Ascending aorta (tissue), 2 donors: ENCODE data around the gene AGAP1. TPM values are rescaled to one million over a fixed set of nuclear protein-coding genes. Genes with fewer than 3 reads are reported as not detected.
A peak's percentile ranks its signal among the peaks of the same experiment; 100 is the strongest.

Experiments used
- DNase-seq, 2 donors: peaks; one replicate each; pipeline ENCODE4 v3.0.0-alpha.2; 2019; ENCODE audit warnings: low spot score in 2 of 2
- H3K27ac ChIP-seq, 2 donors: fragments of 200-600 bp; sonication (generic); one replicate each; pipeline ENCODE4 v1.5.1; 2016 to 2017; ENCODE audit warnings: mild to moderate bottlenecking in 1 of 2
- H3K27me3 ChIP-seq: fragments of 200-600 bp; sonication (generic); one replicate; pipeline ENCODE4 v1.5.1; 2017
- H3K36me3 ChIP-seq, 2 donors: fragments of 200-600 bp; sonication (generic); one replicate each; pipeline ENCODE4 v1.5.1; 2016
- H3K4me1 ChIP-seq, 2 donors: fragments of 200-600 bp; sonication (generic); one replicate each; pipeline ENCODE4 v1.5.1; 2016 to 2017; ENCODE audit warnings: mild to moderate bottlenecking in 1 of 2
- H3K4me3 ChIP-seq, 2 donors: fragments of 200-600 bp; sonication (generic); one replicate each; pipeline ENCODE4 v1.5.1; 2016 to 2017; ENCODE audit warnings: mild to moderate bottlenecking in 1 of 2
- H3K9me3 ChIP-seq, 2 donors: fragments of 200-600 bp; sonication (generic); one replicate each; pipeline ENCODE4 v1.5.1; 2016
- CTCF ChIP-seq, 3 experiments: fragments of 200-600 bp in 2 of 3; fragments of 450-650 bp in 1 of 3; sonication (generic) in 2 of 3; IDR thresholded peaks; one replicate each; pipeline ENCODE4 v1.5.1; 2016 to 2019; ENCODE audit warnings: antibody characterized with exemption in 3 of 3, mild to moderate bottlenecking in 1 of 3, moderate library complexity in 1 of 3
- intact Hi-C: fragments of 100-400 bp; cut with DNase I; formaldehyde crosslinking; loops from one replicate; pipeline ENCODE4 v1.15.1; 2023
- total RNA-seq: library from RNA; depleted of rRNA; stranded (reverse); fragments of >200 nt; gene quantifications from one replicate; pipeline ENCODE4 v1.1.0, GENCODE V29; 2016

AGAP1 gene
- total RNA-seq, 1 donor from 2014 or later = 19.7 TPM

GRCh38 chr2:236167297-236168109 is 673.7 kb downstream of the AGAP1 start:
- intact Hi-C loops = no loop called here
- peaks cover 48% of the 10 kb centered on the region for H3K27me3 ChIP-seq
- H3K36me3 ChIP-seq = no peaks in the 10 kb centered on the region
- no peak overlapping the region for H3K27ac ChIP-seq
- TF ChIP-seq CTCF (IDR thresholded peaks at IDR 0.05) = no peak
- H3K4me1 ChIP-seq = peaks cover 22% of the 10 kb centered on the region in 2 donors
- H3K9me3 ChIP-seq = no peaks in the 10 kb centered on the region
- DNase-seq = no peak
- peak overlapping the region; percentile 58 to 65 for H3K4me3 ChIP-seq

- peak within 1 kb of the TSS; percentile 58 to 65 for H3K4me3 ChIP-seq
- H3K36me3 ChIP-seq = no peaks in the 10 kb centered on the region
- peaks cover 57% of the 10 kb centered on the region for H3K27me3 ChIP-seq
- no peak for TF ChIP-seq CTCF (IDR thresholded peaks at IDR 0.05)
- H3K4me1 ChIP-seq = peaks cover 22 to 26% of the 10 kb centered on the region in 2 donors
- DNase-seq = no peak
- no peaks in the 10 kb centered on the region for H3K9me3 ChIP-seq
- no peak within 1 kb of the TSS for H3K27ac ChIP-seq
- intact Hi-C loops = no loop called here
Observed at GRCh38 chr2:236168110-236169080, 674.6 kb downstream of the AGAP1 start, which contains the start of gene GBX2. GBX2 (minus strand) TSS chr2:236168386; CDS start chr2:236167971, 415 bp downstream.

- Histone ChIP-seq H3K27me3 (peaks cover 55% of the 10 kb centered on the region), H3K27ac (no peak overlapping the region), H3K4me3 (no peak overlapping the region), H3K4me1 (peaks cover 15 to 26% of the 10 kb centered on the region in 2 donors), H3K9me3 (no peaks in the 10 kb centered on the region), H3K36me3 (no peaks in the 10 kb centered on the region)
- TF ChIP-seq CTCF (IDR thresholded peaks at IDR 0.05) = no peak
- intact Hi-C loops = no loop called here
- DNase-seq = no peak
Observed at GRCh38 chr2:236169151-236169721, 675.4 kb downstream of the AGAP1 start.

GRCh38 chr2:236169741-236170589 is 676.1 kb downstream of the AGAP1 start:
- H3K4me3 ChIP-seq = no peak overlapping the region
- TF ChIP-seq CTCF (IDR thresholded peaks at IDR 0.05) = no peak
- no peak overlapping the region for H3K27ac ChIP-seq
- H3K36me3 ChIP-seq = no peaks in the 10 kb centered on the region
- H3K27me3 ChIP-seq = peaks cover 55% of the 10 kb centered on the region
- no peak for DNase-seq
- H3K4me1 ChIP-seq = peaks cover 10 to 22% of the 10 kb centered on the region in 2 donors
- H3K9me3 ChIP-seq = no peaks in the 10 kb centered on the region
- intact Hi-C loops = no loop called here
